ENCODE data around the gene CD82. TPM values are rescaled to one million over a fixed set of nuclear protein-coding genes. Genes with fewer than 3 reads are reported as not detected.

Gene CD82
- polyA plus RNA-seq, 1 of the 3 experiments (the other 2 are of a cell fraction), result 39.2 TPM

DNA sequence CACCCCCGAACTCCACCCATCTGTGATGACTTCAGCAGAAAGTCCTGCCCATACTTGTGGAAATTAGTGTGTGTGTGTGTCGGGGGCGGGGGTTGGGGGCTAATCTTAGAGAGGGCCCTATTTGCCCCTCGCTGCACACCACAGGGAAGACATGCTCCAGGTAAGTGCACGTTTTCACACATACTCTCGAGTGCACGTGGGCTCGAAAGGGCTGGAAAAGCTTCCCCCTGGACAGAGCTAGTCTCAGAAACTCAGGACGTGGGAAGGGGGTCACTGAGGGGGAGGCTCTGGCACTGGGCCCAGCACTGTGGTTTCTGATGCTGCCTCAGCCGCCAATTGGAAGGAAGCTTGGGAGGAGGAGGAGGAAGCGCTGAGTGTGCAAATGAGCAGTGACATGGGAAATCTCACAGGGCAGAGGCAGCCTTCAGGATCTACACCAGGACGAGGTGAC lies 40.7 kb upstream of the CD82 start:
- ChIA-PET CTCF (interaction anchor here (1.3 to 4.2 kb wide), 5 partner anchors 10 to 415 kb away, joined by 4 to 19 read pairs (median 5); no protein-coding TSS in a partner anchor), POLR2A (no interaction called here)
- Histone ChIP-seq H3K79me2 (ENCODE audit: insufficient read depth) (no peaks in the 10 kb centered on the region), H3K4me1 (ENCODE audit: control insufficient read depth in 1 of 2, insufficient read depth in 2 of 2, low read depth in 1 of 2, low read length in 1 of 2) (no peaks in the 10 kb centered on the region; a peak in 1 of 4 replicates), H3K9me3 (no peaks in the 10 kb centered on the region), H3K4me3 (ENCODE audit: low read depth in 2 of 2, low read length in 1 of 2) (no peak overlapping the region), H2AFZ (ENCODE audit: low read depth) (no peak overlapping the region), H3K27ac (ENCODE audit: low read depth in 2 of 2, low read length in 1 of 2) (no peak overlapping the region), H3K9me2 (no peaks in the 10 kb centered on the region), H3K27me3 (ENCODE audit: insufficient read depth) (no peaks in the 10 kb centered on the region), H3K36me3 (replicated peaks in 1 of 2; ENCODE audit: control insufficient read depth in 1 of 2, insufficient read depth in 2 of 2, low read length in 1 of 2) (no peaks in the 10 kb centered on the region), H4K20me1 (ENCODE audit: insufficient read depth) (no peaks in the 10 kb centered on the region), H3F3A (replicated peaks; ENCODE audit: insufficient read depth) (no peaks in the 10 kb centered on the region), H3K9ac (no peak overlapping the region), H3K4me2 (no peak overlapping the region)
- no peak for TF ChIP-seq TCF12 (IDR thresholded peaks at IDR 0.05)
- no peak for TF ChIP-seq SMC3 (IDR thresholded peaks at IDR 0.05; ENCODE audit: low read depth, low read length)
- TF ChIP-seq CHD2 (IDR thresholded peaks at IDR 0.05; ENCODE audit: low read length, partially characterized antibody), result no peak
- TF ChIP-seq JUND (IDR thresholded peaks at IDR 0.05), result no peak
- TF ChIP-seq, protein P1, sequence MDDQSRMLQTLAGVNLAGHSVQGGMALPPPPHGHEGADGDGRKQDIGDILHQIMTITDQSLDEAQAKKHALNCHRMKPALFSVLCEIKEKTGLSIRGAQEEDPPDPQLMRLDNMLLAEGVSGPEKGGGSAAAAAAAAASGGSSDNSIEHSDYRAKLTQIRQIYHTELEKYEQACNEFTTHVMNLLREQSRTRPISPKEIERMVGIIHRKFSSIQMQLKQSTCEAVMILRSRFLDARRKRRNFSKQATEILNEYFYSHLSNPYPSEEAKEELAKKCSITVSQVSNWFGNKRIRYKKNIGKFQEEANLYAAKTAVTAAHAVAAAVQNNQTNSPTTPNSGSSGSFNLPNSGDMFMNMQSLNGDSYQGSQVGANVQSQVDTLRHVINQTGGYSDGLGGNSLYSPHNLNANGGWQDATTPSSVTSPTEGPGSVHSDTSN (IDR thresholded peaks at IDR 0.05), result no peak
- TF ChIP-seq, protein P2, sequence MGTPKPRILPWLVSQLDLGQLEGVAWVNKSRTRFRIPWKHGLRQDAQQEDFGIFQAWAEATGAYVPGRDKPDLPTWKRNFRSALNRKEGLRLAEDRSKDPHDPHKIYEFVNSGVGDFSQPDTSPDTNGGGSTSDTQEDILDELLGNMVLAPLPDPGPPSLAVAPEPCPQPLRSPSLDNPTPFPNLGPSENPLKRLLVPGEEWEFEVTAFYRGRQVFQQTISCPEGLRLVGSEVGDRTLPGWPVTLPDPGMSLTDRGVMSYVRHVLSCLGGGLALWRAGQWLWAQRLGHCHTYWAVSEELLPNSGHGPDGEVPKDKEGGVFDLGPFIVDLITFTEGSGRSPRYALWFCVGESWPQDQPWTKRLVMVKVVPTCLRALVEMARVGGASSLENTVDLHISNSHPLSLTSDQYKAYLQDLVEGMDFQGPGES (IDR thresholded peaks at IDR 0.05; ENCODE audit: low read depth, low read length), result no peak
- 77% methylated on average over 11 of the region's 12 CpGs for WGBS (ENCODE audit: low lambda C conversion rate)
- no peak for DNase-seq

DNA sequence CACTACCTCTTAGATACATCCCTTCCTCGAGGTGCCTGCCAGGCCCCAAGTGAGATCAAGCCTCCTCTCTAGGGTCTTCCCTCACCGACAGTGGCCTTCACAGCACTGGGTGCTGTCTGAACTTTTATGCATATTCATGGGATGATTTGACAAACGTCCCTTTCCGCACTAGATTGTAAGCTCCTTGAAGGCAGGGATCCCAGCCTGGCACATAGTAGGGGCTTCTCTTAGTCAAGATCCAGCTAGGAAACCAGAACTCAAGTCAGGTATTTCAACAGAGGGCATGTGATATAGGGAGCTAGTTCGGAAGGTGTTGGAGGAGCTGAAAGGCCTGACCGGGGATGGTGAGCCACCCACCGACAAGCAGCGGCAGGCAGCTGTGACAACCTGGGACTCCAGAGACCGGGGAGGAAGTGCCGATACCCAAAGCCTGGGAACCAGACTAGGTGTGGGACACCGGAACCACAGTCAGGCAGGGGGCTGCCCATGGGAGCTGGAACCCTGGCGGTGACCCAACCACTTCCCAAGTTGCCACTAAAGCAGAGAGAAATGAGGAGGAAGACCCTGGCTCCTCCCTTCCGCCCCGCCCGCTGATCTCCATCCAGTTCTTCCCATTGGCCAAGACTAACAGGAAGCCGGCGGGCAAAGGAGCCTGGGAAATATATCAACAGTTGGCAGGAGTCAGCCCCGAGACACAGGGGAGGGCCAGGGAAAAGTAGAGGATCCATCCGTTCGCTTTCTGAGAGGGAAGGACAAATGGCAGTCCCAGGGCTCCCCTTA lies 39.8 kb upstream of the CD82 start:
- POLR2A ChIA-PET, result no interaction called here
- Histone ChIP-seq H3K36me3 (replicated peaks in 1 of 2; ENCODE audit: control insufficient read depth in 1 of 2, insufficient read depth in 2 of 2, low read length in 1 of 2) (no peaks in the 10 kb centered on the region), H3K79me2 (ENCODE audit: insufficient read depth) (no peaks in the 10 kb centered on the region), H3K4me1 (ENCODE audit: control insufficient read depth in 1 of 2, insufficient read depth in 2 of 2, low read depth in 1 of 2, low read length in 1 of 2) (no peaks in the 10 kb centered on the region; a peak in 2 of 4 replicates), H3K9ac (no peak overlapping the region), H3K27me3 (ENCODE audit: insufficient read depth) (no peaks in the 10 kb centered on the region), H3K9me2 (no peaks in the 10 kb centered on the region), H3K27ac (ENCODE audit: low read depth in 2 of 2, low read length in 1 of 2) (no peak overlapping the region), H3K4me3 (ENCODE audit: low read depth in 2 of 2, low read length in 1 of 2) (no peak overlapping the region), H4K20me1 (ENCODE audit: insufficient read depth) (no peaks in the 10 kb centered on the region), H3F3A (replicated peaks; ENCODE audit: insufficient read depth) (no peaks in the 10 kb centered on the region), H3K9me3 (no peaks in the 10 kb centered on the region), H2AFZ (ENCODE audit: low read depth) (no peak overlapping the region), H3K4me2 (no peak overlapping the region)
- DNase-seq, result no peak
- 87% methylated on average over 16 of the region's 20 CpGs for WGBS (ENCODE audit: low lambda C conversion rate)
- TF ChIP-seq SIN3A (IDR thresholded peaks at IDR 0.05; ENCODE audit: borderline replicate concordance, low read depth, low read length), result no peak
- TF ChIP-seq YY1 (IDR thresholded peaks at IDR 0.05; ENCODE audit: low read depth), result no peak
- no peak for TF ChIP-seq TAF1 (IDR thresholded peaks at IDR 0.05; ENCODE audit: borderline replicate concordance, low read depth, low read length)
- TF ChIP-seq TEAD4 (IDR thresholded peaks at IDR 0.05; ENCODE audit: borderline replicate concordance, insufficient read depth), result no peak
- TF ChIP-seq, protein P1 (IDR thresholded peaks at IDR 0.05), result no peak
- TF ChIP-seq, protein P3, sequence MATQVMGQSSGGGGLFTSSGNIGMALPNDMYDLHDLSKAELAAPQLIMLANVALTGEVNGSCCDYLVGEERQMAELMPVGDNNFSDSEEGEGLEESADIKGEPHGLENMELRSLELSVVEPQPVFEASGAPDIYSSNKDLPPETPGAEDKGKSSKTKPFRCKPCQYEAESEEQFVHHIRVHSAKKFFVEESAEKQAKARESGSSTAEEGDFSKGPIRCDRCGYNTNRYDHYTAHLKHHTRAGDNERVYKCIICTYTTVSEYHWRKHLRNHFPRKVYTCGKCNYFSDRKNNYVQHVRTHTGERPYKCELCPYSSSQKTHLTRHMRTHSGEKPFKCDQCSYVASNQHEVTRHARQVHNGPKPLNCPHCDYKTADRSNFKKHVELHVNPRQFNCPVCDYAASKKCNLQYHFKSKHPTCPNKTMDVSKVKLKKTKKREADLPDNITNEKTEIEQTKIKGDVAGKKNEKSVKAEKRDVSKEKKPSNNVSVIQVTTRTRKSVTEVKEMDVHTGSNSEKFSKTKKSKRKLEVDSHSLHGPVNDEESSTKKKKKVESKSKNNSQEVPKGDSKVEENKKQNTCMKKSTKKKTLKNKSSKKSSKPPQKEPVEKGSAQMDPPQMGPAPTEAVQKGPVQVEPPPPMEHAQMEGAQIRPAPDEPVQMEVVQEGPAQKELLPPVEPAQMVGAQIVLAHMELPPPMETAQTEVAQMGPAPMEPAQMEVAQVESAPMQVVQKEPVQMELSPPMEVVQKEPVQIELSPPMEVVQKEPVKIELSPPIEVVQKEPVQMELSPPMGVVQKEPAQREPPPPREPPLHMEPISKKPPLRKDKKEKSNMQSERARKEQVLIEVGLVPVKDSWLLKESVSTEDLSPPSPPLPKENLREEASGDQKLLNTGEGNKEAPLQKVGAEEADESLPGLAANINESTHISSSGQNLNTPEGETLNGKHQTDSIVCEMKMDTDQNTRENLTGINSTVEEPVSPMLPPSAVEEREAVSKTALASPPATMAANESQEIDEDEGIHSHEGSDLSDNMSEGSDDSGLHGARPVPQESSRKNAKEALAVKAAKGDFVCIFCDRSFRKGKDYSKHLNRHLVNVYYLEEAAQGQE (IDR thresholded peaks at IDR 0.05; ENCODE audit: low read depth, low read length), result no peak
- TF ChIP-seq GABPA (IDR thresholded peaks at IDR 0.05; ENCODE audit: low read depth), result no peak
- CTCF ChIA-PET, result interaction anchor here (0.8 to 1.8 kb wide), 5 partner anchors 12 to 392 kb away, joined by 3 to 5 read pairs (median 4); no protein-coding TSS in a partner anchor
